ENCODE data around the gene PPP1R3G. TPM values are rescaled to one million over a fixed set of nuclear protein-coding genes. Genes with fewer than 3 reads are reported as not detected.
"Not testable (repeated sequence)": the region's sequence is repeated elsewhere in the genome, so short reads cannot be mapped to it uniquely, and the experiment has no call there.

The PPP1R3G gene
- total and polyA plus RNA-seq, 12 donors: 1.2 to 17.1 (median 8.4) TPM

- Histone ChIP-seq H3K27me3 (no peaks in the 10 kb centered on the region), H3K27ac (no peak overlapping the region), H3K36me3 (replicated peaks in 1 of 2) (no peaks in the 10 kb centered on the region), H3K4me1 (replicated peaks in 1 of 2) (peaks cover 0 to 3% of the 10 kb centered on the region in 2 donors), H3K4me3 (no peak overlapping the region), H3K9me3 (replicated peaks in 1 of 3) (no peaks in the 10 kb centered on the region)
- WGBS, 4 donors: 92 to 95% (median 93%) methylated on average over 10 of the region's 10 CpGs
- TF ChIP-seq POLR2A (IDR thresholded peaks at IDR 0.05) (no peak), CTCF (IDR thresholded peaks at IDR 0.05) (no peak)
- DNase-seq: no peak
- intact Hi-C loops (cut with DNase I): no loop called here
Observed at GRCh38 chr6:5115168-5115567, 30.0 kb downstream of the PPP1R3G start.

GRCh38 chr6:5116243-5116991, 31.3 kb downstream of the PPP1R3G start:
- intact Hi-C loops (cut with DNase I): no loop called here
- H3K4me1 ChIP-seq (replicated peaks in 1 of 2): peaks cover 0 to 3% of the 10 kb centered on the region in 2 donors
- no peaks in the 10 kb centered on the region for H3K9me3 ChIP-seq (replicated peaks in 1 of 3)
- TF ChIP-seq POLR2A (IDR thresholded peaks at IDR 0.05) (no peak), CTCF (IDR thresholded peaks at IDR 0.05) (no peak)
- no peak overlapping the region for H3K27ac ChIP-seq
- 90 to 96% (median 92%) methylated on average over 9 of the region's 9 CpGs for WGBS, 4 donors
- no peak overlapping the region for H3K4me3 ChIP-seq
- no peak for DNase-seq
- H3K27me3 ChIP-seq: no peaks in the 10 kb centered on the region
- H3K36me3 ChIP-seq (replicated peaks in 1 of 2): no peaks in the 10 kb centered on the region

- intact Hi-C loops (cut with DNase I): no loop called here
- H3K4me1 ChIP-seq (replicated peaks in 1 of 2): peaks cover 0 to 7% of the 10 kb centered on the region in 2 donors
- TF ChIP-seq POLR2A (IDR thresholded peaks at IDR 0.05) (no peak), CTCF (IDR thresholded peaks at IDR 0.05) (no peak)
- no peaks in the 10 kb centered on the region for H3K27me3 ChIP-seq
- no peaks in the 10 kb centered on the region for H3K9me3 ChIP-seq (replicated peaks in 1 of 3)
- H3K4me3 ChIP-seq: no peak overlapping the region
- H3K36me3 ChIP-seq (replicated peaks in 1 of 2): no peaks in the 10 kb centered on the region
- H3K27ac ChIP-seq: no peak overlapping the region
- 92 to 93% (median 92%) methylated on average over 17 of the region's 17 CpGs for WGBS, 4 donors
- DNase-seq: no peak
Observed at GRCh38 chr6:5119090-5119951, 34.2 kb downstream of the PPP1R3G start.

- H3K27ac ChIP-seq: no peak overlapping the region
- H3K36me3 ChIP-seq (replicated peaks in 1 of 2): no peaks in the 10 kb centered on the region
- H3K27me3 ChIP-seq: no peaks in the 10 kb centered on the region
- no peak overlapping the region for H3K4me3 ChIP-seq
- H3K9me3 ChIP-seq (replicated peaks in 1 of 3): no peaks in the 10 kb centered on the region
- WGBS, 4 donors: 87 to 94% (median 93%) methylated on average over 9 to 10 of the region's 10 CpGs
- no peak for TF ChIP-seq CTCF (IDR thresholded peaks at IDR 0.05)
- TF ChIP-seq POLR2A (IDR thresholded peaks at IDR 0.05): no peak
- no peak for DNase-seq
- intact Hi-C loops (cut with DNase I): no loop called here
- peaks cover 0 to 7% of the 10 kb centered on the region in 2 donors for H3K4me1 ChIP-seq (replicated peaks in 1 of 2)
Observed at GRCh38 chr6:5120011-5120410, 34.9 kb downstream of the PPP1R3G start.

GRCh38 chr6:5120543-5120942, 35.4 kb downstream of the PPP1R3G start:
- not testable (repeated sequence) for H3K9me3 ChIP-seq (replicated peaks in 1 of 3)
- 95 to 98% (median 96%) methylated on average over 8 of the region's 8 CpGs for WGBS, 4 donors

More at GRCh38 chr6:5120543-5120942, 35.4 kb downstream of the PPP1R3G start:
- intact Hi-C loops (cut with DNase I); DNase-seq; H3K4me1 ChIP-seq (replicated peaks in 1 of 2); H3K36me3 ChIP-seq (replicated peaks in 1 of 2); H3K27ac ChIP-seq; H3K27me3 ChIP-seq; H3K4me3 ChIP-seq: not testable (repeated sequence)

Measured in adrenal gland (tissue), 12 donors.